Neural cell (in vitro differentiated cells): ENCODE data around the gene ST3GAL3.

Experiments
- EZH2 ChIP-seq: fragments of 200-600, 300-800 bp; shearing (Covaris generic), sonication (generic); IDR thresholded peaks from 2 replicates; pipeline ENCODE4 v1.6.1; 2014; ENCODE audit warnings: antibody characterized with exemption, low read length, borderline replicate concordance, mild to moderate bottlenecking; ENCODE audit not compliant: insufficient read depth, poor library complexity, severe bottlenecking
- POLR2AphosphoS5 ChIP-seq: IDR thresholded peaks from 2 replicates; pipeline ENCODE4 v1.6.1; 2012
- TF ChIP-seq, protein P1 (sequence below): fragments of 450-650 bp; IDR thresholded peaks from 2 replicates; pipeline ENCODE4 v1.5.1; 2014; ENCODE audit warnings: antibody characterized with exemption, mild to moderate bottlenecking, moderate library complexity; ENCODE audit not compliant: poor library complexity, severe bottlenecking
- TF ChIP-seq, protein P2 (sequence below): IDR thresholded peaks from 2 replicates; pipeline ENCODE4 v1.6.1; 2012; ENCODE audit warnings: borderline replicate concordance

DNA sequence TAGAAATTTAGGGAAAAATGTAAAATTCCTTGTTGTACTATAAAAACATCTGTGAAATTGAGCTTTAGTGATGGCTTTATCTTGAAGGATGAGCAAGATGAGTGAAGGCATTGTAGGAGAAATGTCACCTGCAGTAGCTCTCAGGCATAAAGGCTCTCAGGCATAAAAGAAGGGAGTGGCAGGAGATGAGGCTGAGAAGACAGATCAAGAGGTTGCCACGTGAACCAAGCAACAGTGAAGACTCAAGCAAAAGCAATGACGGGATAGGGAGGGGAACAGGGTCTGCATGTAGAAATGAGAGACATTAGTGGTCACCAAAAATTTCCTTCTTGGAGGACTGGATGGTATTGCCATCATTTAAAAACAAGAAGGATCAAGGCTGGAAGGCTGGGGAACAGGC is 98.8 kb downstream of the ST3GAL3 start:
- TF ChIP-seq POLR2AphosphoS5: no peak
- no peak for TF ChIP-seq EZH2
- TF ChIP-seq, protein P1, sequence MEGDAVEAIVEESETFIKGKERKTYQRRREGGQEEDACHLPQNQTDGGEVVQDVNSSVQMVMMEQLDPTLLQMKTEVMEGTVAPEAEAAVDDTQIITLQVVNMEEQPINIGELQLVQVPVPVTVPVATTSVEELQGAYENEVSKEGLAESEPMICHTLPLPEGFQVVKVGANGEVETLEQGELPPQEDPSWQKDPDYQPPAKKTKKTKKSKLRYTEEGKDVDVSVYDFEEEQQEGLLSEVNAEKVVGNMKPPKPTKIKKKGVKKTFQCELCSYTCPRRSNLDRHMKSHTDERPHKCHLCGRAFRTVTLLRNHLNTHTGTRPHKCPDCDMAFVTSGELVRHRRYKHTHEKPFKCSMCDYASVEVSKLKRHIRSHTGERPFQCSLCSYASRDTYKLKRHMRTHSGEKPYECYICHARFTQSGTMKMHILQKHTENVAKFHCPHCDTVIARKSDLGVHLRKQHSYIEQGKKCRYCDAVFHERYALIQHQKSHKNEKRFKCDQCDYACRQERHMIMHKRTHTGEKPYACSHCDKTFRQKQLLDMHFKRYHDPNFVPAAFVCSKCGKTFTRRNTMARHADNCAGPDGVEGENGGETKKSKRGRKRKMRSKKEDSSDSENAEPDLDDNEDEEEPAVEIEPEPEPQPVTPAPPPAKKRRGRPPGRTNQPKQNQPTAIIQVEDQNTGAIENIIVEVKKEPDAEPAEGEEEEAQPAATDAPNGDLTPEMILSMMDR: no peak
- TF ChIP-seq, protein P2, sequence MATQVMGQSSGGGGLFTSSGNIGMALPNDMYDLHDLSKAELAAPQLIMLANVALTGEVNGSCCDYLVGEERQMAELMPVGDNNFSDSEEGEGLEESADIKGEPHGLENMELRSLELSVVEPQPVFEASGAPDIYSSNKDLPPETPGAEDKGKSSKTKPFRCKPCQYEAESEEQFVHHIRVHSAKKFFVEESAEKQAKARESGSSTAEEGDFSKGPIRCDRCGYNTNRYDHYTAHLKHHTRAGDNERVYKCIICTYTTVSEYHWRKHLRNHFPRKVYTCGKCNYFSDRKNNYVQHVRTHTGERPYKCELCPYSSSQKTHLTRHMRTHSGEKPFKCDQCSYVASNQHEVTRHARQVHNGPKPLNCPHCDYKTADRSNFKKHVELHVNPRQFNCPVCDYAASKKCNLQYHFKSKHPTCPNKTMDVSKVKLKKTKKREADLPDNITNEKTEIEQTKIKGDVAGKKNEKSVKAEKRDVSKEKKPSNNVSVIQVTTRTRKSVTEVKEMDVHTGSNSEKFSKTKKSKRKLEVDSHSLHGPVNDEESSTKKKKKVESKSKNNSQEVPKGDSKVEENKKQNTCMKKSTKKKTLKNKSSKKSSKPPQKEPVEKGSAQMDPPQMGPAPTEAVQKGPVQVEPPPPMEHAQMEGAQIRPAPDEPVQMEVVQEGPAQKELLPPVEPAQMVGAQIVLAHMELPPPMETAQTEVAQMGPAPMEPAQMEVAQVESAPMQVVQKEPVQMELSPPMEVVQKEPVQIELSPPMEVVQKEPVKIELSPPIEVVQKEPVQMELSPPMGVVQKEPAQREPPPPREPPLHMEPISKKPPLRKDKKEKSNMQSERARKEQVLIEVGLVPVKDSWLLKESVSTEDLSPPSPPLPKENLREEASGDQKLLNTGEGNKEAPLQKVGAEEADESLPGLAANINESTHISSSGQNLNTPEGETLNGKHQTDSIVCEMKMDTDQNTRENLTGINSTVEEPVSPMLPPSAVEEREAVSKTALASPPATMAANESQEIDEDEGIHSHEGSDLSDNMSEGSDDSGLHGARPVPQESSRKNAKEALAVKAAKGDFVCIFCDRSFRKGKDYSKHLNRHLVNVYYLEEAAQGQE: no peak
